OCI-LY3 (cell line): ENCODE data around the gene ERGIC2.

Experiments used
- EZH2phosphoT487 ChIP-seq: fragments of 200-600 bp; shearing (Covaris generic); IDR thresholded peaks from 2 replicates; pipeline ENCODE4 v1.6.1; 2018; ENCODE audit warnings: antibody characterized with exemption, mixed run types, low read depth
- TF ChIP-seq, protein P1 (sequence below): fragments of 200-600, 300-600 bp; sonication (generic); IDR thresholded peaks from 2 replicates; pipeline ENCODE4 v1.5.1; 2014; ENCODE audit warnings: antibody characterized with exemption, low read length, low read depth

DNA sequence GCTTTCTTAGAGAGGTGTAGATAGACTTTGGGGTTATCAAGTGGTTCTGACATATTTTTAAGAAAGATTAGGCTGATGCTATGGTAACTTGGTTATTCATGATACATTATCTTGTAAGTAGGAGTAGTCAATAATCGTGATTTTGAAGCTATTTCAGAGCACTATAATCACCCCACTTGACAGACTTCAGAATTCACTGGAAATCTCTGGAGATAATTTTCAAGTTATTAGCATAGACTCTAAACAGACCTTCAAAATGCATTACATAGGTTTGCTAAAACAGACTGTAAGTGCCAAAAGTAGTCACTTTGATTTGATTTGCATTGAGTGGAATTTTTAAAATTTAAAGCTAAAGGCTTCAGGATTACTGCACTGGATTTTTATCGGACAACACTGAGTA lies 74.3 kb downstream of the ERGIC2 start:
- TF ChIP-seq, protein P1, sequence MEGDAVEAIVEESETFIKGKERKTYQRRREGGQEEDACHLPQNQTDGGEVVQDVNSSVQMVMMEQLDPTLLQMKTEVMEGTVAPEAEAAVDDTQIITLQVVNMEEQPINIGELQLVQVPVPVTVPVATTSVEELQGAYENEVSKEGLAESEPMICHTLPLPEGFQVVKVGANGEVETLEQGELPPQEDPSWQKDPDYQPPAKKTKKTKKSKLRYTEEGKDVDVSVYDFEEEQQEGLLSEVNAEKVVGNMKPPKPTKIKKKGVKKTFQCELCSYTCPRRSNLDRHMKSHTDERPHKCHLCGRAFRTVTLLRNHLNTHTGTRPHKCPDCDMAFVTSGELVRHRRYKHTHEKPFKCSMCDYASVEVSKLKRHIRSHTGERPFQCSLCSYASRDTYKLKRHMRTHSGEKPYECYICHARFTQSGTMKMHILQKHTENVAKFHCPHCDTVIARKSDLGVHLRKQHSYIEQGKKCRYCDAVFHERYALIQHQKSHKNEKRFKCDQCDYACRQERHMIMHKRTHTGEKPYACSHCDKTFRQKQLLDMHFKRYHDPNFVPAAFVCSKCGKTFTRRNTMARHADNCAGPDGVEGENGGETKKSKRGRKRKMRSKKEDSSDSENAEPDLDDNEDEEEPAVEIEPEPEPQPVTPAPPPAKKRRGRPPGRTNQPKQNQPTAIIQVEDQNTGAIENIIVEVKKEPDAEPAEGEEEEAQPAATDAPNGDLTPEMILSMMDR, result no peak
- no peak for TF ChIP-seq EZH2phosphoT487
